GM12874 (cell line): ENCODE results near the gene ANKRD1.
A peak's percentile ranks its signal among the peaks of the same experiment; 100 is the strongest.

Experiments
- TF ChIP-seq, protein P1 (sequence below): IDR thresholded peaks from 2 replicates; pipeline ENCODE4 v1.5.1; 2011; ENCODE audit warnings: low read depth, mild to moderate bottlenecking, control low read depth, low read length, moderate library complexity; ENCODE audit not compliant: insufficient read depth

ANKRD1 gene

DNA sequence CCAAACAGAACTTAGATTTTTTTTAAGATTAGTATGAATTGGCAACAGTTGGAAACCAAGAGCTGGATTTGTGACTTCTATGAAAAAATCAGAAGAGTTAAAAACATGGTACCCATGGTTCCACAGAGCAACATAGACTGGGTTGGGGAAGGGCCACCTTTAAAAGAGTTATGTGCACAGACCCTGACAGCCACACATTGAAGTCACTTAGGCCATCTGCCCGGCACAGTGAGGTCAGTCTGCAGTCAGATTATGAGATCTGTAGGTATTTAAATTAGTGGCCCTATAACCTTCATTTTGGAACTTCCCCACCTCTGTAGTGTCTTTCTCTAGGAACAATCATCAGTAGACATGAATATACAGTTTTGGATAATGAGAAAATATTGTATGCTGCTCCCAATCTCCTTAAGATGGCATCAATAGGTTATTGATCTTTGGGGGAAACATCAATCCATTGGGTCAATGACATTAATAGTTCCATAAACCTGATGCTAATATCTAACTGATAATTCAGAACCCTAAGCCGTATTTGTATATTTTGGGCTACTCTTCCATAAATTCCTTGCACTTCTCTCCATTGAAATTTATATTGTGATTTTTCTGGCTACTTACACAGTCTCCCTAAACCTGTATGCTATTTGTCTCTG is 7.0 kb downstream of the ANKRD1 start:
- TF ChIP-seq, protein P1, sequence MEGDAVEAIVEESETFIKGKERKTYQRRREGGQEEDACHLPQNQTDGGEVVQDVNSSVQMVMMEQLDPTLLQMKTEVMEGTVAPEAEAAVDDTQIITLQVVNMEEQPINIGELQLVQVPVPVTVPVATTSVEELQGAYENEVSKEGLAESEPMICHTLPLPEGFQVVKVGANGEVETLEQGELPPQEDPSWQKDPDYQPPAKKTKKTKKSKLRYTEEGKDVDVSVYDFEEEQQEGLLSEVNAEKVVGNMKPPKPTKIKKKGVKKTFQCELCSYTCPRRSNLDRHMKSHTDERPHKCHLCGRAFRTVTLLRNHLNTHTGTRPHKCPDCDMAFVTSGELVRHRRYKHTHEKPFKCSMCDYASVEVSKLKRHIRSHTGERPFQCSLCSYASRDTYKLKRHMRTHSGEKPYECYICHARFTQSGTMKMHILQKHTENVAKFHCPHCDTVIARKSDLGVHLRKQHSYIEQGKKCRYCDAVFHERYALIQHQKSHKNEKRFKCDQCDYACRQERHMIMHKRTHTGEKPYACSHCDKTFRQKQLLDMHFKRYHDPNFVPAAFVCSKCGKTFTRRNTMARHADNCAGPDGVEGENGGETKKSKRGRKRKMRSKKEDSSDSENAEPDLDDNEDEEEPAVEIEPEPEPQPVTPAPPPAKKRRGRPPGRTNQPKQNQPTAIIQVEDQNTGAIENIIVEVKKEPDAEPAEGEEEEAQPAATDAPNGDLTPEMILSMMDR = no peak

DNA sequence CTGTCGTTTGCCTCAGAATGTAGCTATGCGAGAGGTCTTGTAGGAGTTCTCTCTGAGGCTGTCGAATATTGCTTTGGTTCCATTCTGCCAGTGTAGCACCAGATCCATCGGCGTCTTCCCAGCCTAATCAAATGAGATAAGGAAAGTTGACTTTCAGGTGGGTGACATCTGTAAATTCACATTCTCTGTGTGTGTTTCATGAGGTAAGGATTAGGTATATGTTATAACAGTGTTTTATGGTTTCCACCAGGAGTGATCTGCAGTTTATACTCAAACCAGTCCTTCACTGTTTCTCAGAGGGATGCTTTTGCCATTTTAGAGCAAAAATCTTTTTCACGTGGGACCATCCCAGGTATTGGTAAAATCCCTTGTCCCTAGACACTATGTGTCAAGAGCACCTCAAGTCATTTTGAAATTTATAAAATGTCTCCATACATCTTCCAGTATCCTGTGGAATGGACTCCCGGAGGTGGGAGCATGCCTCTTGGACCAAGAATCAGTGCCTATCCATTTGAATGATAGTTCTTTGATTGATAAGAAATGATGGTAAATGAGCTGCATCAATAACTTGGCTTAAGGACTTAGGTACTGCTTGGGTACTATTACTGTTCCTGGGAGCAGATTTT is 7.9 kb downstream of the ANKRD1 start:
- TF ChIP-seq, protein P1 = no peak

GRCh38 chr10:90912174-90912573 is 8.7 kb downstream of the ANKRD1 start:
- TF ChIP-seq, protein P1 = no peak

DNA sequence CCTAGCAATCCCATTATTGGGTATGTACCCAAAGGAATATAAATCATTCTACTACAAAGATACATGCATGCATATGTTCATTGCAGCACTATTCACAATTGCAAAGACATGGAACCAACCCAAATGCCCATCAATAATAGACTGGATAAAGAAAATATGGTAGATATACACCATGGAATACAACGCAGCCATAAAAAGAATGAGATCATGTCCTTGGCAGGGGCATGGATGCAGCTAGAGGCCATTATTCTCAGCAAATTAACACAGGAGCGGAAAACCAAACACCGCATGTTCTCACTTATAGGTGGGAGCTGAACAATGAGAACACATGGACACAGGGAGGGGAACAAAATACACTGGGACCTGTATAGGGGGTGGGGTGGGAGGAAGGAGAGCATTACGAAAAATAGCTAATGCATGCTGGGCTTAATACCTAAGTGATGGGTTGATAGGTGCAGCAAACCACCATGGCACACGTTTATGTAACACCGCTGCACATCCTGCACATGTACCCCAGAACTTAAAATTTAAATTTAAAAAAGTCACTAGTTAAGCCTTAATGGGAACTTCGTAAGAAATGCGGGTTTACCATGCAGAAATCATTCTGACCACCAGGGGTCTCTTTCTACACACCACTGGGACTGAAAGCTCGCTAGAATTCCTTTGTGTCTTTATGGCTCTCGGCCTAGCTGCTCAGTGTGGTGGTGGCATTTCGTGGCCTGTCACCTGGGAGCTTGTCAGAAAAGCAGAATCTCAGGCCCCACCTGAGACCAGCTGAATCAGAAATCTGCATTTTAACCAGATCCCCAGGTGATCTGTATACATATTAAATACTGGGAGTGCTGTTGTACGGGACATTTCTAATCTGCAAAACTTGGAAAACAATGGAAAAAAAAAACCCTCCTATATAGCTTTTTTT is 9.5 kb downstream of the ANKRD1 start:
- TF ChIP-seq, protein P1 = peak; percentile 65

GRCh38 chr10:90906596-90906995 is 14.3 kb downstream of the ANKRD1 start:
- TF ChIP-seq, protein P1 = no peak

- TF ChIP-seq, protein P1 = no peak
These were observed 15.0 kb downstream of the ANKRD1 start for GRCh38 chr10:90905925-90906324.

- TF ChIP-seq, protein P1 = no peak
These were observed 27.7 kb downstream of the ANKRD1 start for GRCh38 chr10:90893190-90893589.
